Measurements from ENCODE around the gene SPG7. TPM values are rescaled to one million over a fixed set of nuclear protein-coding genes. Genes with fewer than 3 reads are reported as not detected.

SPG7 gene
- total RNA-seq, 1 donor: 83.3 TPM

- Histone ChIP-seq H3K27me3 (ENCODE audit: insufficient read depth, low read length) (no peaks in the 10 kb centered on the region), H3K4me3 (ENCODE audit: low read length) (no peak overlapping the region), H3K9me3 (ENCODE audit: low read depth, low read length) (no peaks in the 10 kb centered on the region), H3K4me1 (ENCODE audit: insufficient read depth, low read length) (peaks cover 5% of the 10 kb centered on the region)
Measured at GRCh38 chr16:89593841-89594240, 85.6 kb downstream of the SPG7 start.

- Histone ChIP-seq H3K9me3 (ENCODE audit: low read depth, low read length) (no peaks in the 10 kb centered on the region), H3K27me3 (ENCODE audit: insufficient read depth, low read length) (no peaks in the 10 kb centered on the region), H3K4me1 (ENCODE audit: insufficient read depth, low read length) (peaks cover 5% of the 10 kb centered on the region), H3K4me3 (ENCODE audit: low read length) (no peak overlapping the region)
Measured at GRCh38 chr16:89595330-89596060, 87.3 kb downstream of the SPG7 start.

GRCh38 chr16:89596061-89596689, 88.0 kb downstream of the SPG7 start:
- Histone ChIP-seq H3K9me3 (ENCODE audit: low read depth, low read length) (no peaks in the 10 kb centered on the region), H3K4me1 (ENCODE audit: insufficient read depth, low read length) (peaks cover 5% of the 10 kb centered on the region), H3K27me3 (ENCODE audit: insufficient read depth, low read length) (no peaks in the 10 kb centered on the region), H3K4me3 (ENCODE audit: low read length) (no peak overlapping the region)

- Histone ChIP-seq H3K4me3 (ENCODE audit: low read length) (no peak overlapping the region), H3K27me3 (ENCODE audit: insufficient read depth, low read length) (no peaks in the 10 kb centered on the region), H3K4me1 (ENCODE audit: insufficient read depth, low read length) (peaks cover 5% of the 10 kb centered on the region), H3K9me3 (ENCODE audit: low read depth, low read length) (no peaks in the 10 kb centered on the region)
Measured at GRCh38 chr16:89596957-89597649, 88.9 kb downstream of the SPG7 start.

- Histone ChIP-seq H3K27me3 (ENCODE audit: insufficient read depth, low read length) (no peaks in the 10 kb centered on the region), H3K4me3 (ENCODE audit: low read length) (no peak overlapping the region), H3K9me3 (ENCODE audit: low read depth, low read length) (no peaks in the 10 kb centered on the region), H3K4me1 (ENCODE audit: insufficient read depth, low read length) (peaks cover 15% of the 10 kb centered on the region)
Measured at GRCh38 chr16:89598199-89598598, 90.0 kb downstream of the SPG7 start.

- Histone ChIP-seq H3K9me3 (ENCODE audit: low read depth, low read length) (no peaks in the 10 kb centered on the region), H3K4me3 (ENCODE audit: low read length) (no peak overlapping the region), H3K4me1 (ENCODE audit: insufficient read depth, low read length) (peaks cover 10% of the 10 kb centered on the region), H3K27me3 (ENCODE audit: insufficient read depth, low read length) (no peaks in the 10 kb centered on the region)
Measured at GRCh38 chr16:89599451-89599858, 91.3 kb downstream of the SPG7 start.

- peaks cover 10% of the 10 kb centered on the region for H3K4me1 ChIP-seq (ENCODE audit: insufficient read depth, low read length)
- H3K4me3 ChIP-seq (ENCODE audit: low read length): no peak overlapping the region
- H3K27me3 ChIP-seq (ENCODE audit: insufficient read depth, low read length): no peaks in the 10 kb centered on the region
- H3K9me3 ChIP-seq (ENCODE audit: low read depth, low read length): no peaks in the 10 kb centered on the region
Measured at GRCh38 chr16:89599902-89600301, 91.7 kb downstream of the SPG7 start.

- H3K4me1 ChIP-seq (ENCODE audit: insufficient read depth, low read length): peaks cover 10% of the 10 kb centered on the region
- no peaks in the 10 kb centered on the region for H3K27me3 ChIP-seq (ENCODE audit: insufficient read depth, low read length)
- H3K4me3 ChIP-seq (ENCODE audit: low read length): no peak overlapping the region
- no peaks in the 10 kb centered on the region for H3K9me3 ChIP-seq (ENCODE audit: low read depth, low read length)
Measured at GRCh38 chr16:89600427-89600826, 92.2 kb downstream of the SPG7 start.

- Histone ChIP-seq H3K9me3 (ENCODE audit: low read depth, low read length) (no peaks in the 10 kb centered on the region), H3K4me3 (ENCODE audit: low read length) (no peak overlapping the region), H3K4me1 (ENCODE audit: insufficient read depth, low read length) (peaks cover 10% of the 10 kb centered on the region), H3K27me3 (ENCODE audit: insufficient read depth, low read length) (no peaks in the 10 kb centered on the region)
Measured at GRCh38 chr16:89600956-89601355, 92.8 kb downstream of the SPG7 start.

GRCh38 chr16:89601906-89602272, 93.7 kb downstream of the SPG7 start:
- Histone ChIP-seq H3K27me3 (ENCODE audit: insufficient read depth, low read length) (no peaks in the 10 kb centered on the region), H3K4me1 (ENCODE audit: insufficient read depth, low read length) (peaks cover 10% of the 10 kb centered on the region), H3K4me3 (ENCODE audit: low read length) (no peak overlapping the region), H3K9me3 (ENCODE audit: low read depth, low read length) (no peaks in the 10 kb centered on the region)

GRCh38 chr16:89602273-89602951, 94.2 kb downstream of the SPG7 start:
- no peaks in the 10 kb centered on the region for H3K9me3 ChIP-seq (ENCODE audit: low read depth, low read length)
- peaks cover 10% of the 10 kb centered on the region for H3K4me1 ChIP-seq (ENCODE audit: insufficient read depth, low read length)
- H3K4me3 ChIP-seq (ENCODE audit: low read length): no peak overlapping the region
- no peaks in the 10 kb centered on the region for H3K27me3 ChIP-seq (ENCODE audit: insufficient read depth, low read length)

- H3K9me3 ChIP-seq (ENCODE audit: low read depth, low read length): no peaks in the 10 kb centered on the region
- H3K4me1 ChIP-seq (ENCODE audit: insufficient read depth, low read length): peaks cover 10% of the 10 kb centered on the region
- H3K27me3 ChIP-seq (ENCODE audit: insufficient read depth, low read length): no peaks in the 10 kb centered on the region
- H3K4me3 ChIP-seq (ENCODE audit: low read length): no peak overlapping the region
Measured at GRCh38 chr16:89602952-89603590, 94.9 kb downstream of the SPG7 start.

GRCh38 chr16:89604764-89605163, 96.6 kb downstream of the SPG7 start:
- no peaks in the 10 kb centered on the region for H3K27me3 ChIP-seq (ENCODE audit: insufficient read depth, low read length)
- no peaks in the 10 kb centered on the region for H3K9me3 ChIP-seq (ENCODE audit: low read depth, low read length)
- H3K4me3 ChIP-seq (ENCODE audit: low read length): no peak overlapping the region
- H3K4me1 ChIP-seq (ENCODE audit: insufficient read depth, low read length): peaks cover 10% of the 10 kb centered on the region

GRCh38 chr16:89605186-89605970, 97.2 kb downstream of the SPG7 start:
- Histone ChIP-seq H3K9me3 (ENCODE audit: low read depth, low read length) (no peaks in the 10 kb centered on the region), H3K27me3 (ENCODE audit: insufficient read depth, low read length) (no peaks in the 10 kb centered on the region), H3K4me3 (ENCODE audit: low read length) (no peak overlapping the region), H3K4me1 (ENCODE audit: insufficient read depth, low read length) (peaks cover 10% of the 10 kb centered on the region)

Data from mononuclear cell (primary cell).